Endothelial cell (in vitro differentiated cells): ENCODE data around the gene SEC14L3. TPM values are rescaled to one million over a fixed set of nuclear protein-coding genes. Genes with fewer than 3 reads are reported as not detected.

Source experiments
- DNase-seq: peaks from one replicate; pipeline ENCODE4 v3.0.0; 2021; ENCODE audit warnings: low spot score
- H3K27ac Mint-ChIP-seq: one replicate; pipeline ENCODE4 v1.8.0; 2021; ENCODE audit warnings: mixed read lengths, inconsistent platforms; ENCODE audit not compliant: unreplicated experiment
- H3K27me3 Mint-ChIP-seq: one replicate; pipeline ENCODE4 v1.8.0; 2021; ENCODE audit warnings: mild to moderate bottlenecking, moderate library complexity, mixed read lengths, inconsistent platforms; ENCODE audit not compliant: unreplicated experiment
- H3K36me3 Mint-ChIP-seq: one replicate; pipeline ENCODE4 v1.8.0; 2021; ENCODE audit warnings: mild to moderate bottlenecking, low read depth, mixed read lengths, inconsistent platforms; ENCODE audit not compliant: unreplicated experiment
- H3K4me1 Mint-ChIP-seq: one replicate; pipeline ENCODE4 v1.8.0; 2021; ENCODE audit warnings: mild to moderate bottlenecking, mixed read lengths, inconsistent platforms; ENCODE audit not compliant: unreplicated experiment
- H3K4me3 Mint-ChIP-seq: one replicate; pipeline ENCODE4 v1.8.0; 2021; ENCODE audit warnings: mild to moderate bottlenecking, mixed read lengths, inconsistent platforms; ENCODE audit not compliant: unreplicated experiment
- H3K9me3 Mint-ChIP-seq: one replicate; pipeline ENCODE4 v1.8.0; 2021; ENCODE audit warnings: mixed read lengths, inconsistent platforms; ENCODE audit not compliant: unreplicated experiment
- total RNA-seq: library from RNA; stranded (reverse); fragmentation: NEBNext Ultra II Directional; extraction: Animal tissue kit (Norgen Biotek cat#: 25700); gene quantifications from one replicate; pipeline ENCODE4 v1.2.1, GENCODE V29; 2021; ENCODE audit not compliant: unreplicated experiment
- TF ChIP-seq, protein P1 (sequence below): fragments of 200-600 bp; sonication (generic); IDR thresholded peaks from one replicate; pipeline ENCODE4 v1.5.0; 2021; ENCODE audit warnings: antibody characterized with exemption; ENCODE audit not compliant: unreplicated experiment

The SEC14L3 gene
- total RNA-seq, 1 donor from 2014 or later, result not detected

DNA sequence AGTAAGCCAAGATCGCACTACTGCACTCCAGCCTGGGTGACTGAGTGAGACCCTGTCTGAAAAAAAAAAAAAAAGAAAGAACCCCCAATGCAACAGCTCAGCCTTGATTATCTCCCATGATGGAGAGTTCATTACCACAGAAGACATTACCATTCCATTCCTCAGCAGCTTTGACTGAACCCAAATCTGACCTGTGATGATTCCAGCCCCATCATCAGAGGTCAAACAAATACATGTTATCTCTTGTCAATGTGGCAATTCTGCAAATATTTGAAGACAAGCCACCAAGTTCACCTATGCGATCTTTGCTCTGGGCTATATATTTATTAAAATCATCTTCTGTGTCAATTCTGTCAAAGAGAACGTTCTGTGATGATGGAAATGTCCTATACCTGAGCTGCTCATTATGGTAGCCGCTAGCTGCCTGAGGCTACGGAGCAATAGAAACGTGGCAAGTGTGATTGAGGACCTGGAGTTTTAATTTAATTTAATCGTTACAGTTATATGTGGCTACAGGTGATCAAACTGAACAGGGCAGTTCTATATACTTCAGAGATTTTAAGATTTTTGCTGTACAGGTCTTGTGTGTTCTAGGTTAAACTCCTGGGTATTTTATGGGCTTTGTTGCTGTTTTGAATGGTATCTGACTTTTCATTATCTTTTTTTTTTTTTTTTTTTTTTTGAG lies 25.8 kb upstream of the SEC14L3 start:
- no peak overlapping the region for H3K4me3 Mint-ChIP-seq
- H3K4me1 Mint-ChIP-seq, result no peaks in the 10 kb centered on the region
- no peaks in the 10 kb centered on the region for H3K9me3 Mint-ChIP-seq
- no peaks in the 10 kb centered on the region for H3K36me3 Mint-ChIP-seq
- peaks cover 1% of the 10 kb centered on the region for H3K27me3 Mint-ChIP-seq
- DNase-seq, result no peak
- no peak overlapping the region for H3K27ac Mint-ChIP-seq
- TF ChIP-seq, protein P1, sequence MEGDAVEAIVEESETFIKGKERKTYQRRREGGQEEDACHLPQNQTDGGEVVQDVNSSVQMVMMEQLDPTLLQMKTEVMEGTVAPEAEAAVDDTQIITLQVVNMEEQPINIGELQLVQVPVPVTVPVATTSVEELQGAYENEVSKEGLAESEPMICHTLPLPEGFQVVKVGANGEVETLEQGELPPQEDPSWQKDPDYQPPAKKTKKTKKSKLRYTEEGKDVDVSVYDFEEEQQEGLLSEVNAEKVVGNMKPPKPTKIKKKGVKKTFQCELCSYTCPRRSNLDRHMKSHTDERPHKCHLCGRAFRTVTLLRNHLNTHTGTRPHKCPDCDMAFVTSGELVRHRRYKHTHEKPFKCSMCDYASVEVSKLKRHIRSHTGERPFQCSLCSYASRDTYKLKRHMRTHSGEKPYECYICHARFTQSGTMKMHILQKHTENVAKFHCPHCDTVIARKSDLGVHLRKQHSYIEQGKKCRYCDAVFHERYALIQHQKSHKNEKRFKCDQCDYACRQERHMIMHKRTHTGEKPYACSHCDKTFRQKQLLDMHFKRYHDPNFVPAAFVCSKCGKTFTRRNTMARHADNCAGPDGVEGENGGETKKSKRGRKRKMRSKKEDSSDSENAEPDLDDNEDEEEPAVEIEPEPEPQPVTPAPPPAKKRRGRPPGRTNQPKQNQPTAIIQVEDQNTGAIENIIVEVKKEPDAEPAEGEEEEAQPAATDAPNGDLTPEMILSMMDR, result no peak

DNA sequence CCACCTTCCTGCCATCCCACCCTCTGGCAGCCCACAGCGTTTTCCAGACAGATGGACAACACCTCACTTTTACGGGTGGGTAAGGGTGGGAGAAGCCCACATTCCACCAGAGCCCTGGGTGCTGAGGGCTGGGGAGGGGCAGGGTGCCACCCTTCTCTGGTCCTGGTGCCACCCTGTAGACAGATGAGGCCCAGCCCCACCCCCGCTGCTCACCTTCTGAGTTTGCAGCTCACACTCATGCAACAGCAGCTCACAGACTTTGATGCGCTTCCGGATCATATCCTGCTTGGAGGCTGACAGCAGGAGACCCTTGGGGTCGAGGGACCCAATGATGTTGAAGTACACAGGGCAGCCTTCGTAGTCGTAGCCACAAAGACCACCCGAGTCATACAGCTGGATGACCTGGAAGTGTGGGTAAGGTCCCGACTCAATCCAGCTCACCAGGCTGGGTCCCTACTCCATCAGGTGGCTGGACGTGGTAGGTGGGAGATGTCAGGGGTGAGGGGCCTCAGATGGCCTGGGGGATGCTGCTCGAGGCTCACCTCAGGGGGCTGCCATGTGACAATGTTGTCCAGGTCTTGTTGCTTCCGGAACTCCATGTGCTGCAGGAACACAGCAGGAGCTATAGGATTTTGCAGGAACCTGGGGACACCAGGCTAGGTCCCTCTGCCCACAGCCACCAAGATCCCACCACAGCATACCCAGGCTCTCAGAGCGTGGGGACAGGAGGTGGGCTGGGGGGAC lies 23.4 kb upstream of the SEC14L3 start:
- Mint-ChIP-seq H3K27me3 (peaks cover 3% of the 10 kb centered on the region), H3K4me1 (no peaks in the 10 kb centered on the region), H3K4me3 (no peak overlapping the region), H3K27ac (no peak overlapping the region), H3K9me3 (no peaks in the 10 kb centered on the region), H3K36me3 (no peaks in the 10 kb centered on the region)
- TF ChIP-seq, protein P1, result no peak
- no peak for DNase-seq

DNA sequence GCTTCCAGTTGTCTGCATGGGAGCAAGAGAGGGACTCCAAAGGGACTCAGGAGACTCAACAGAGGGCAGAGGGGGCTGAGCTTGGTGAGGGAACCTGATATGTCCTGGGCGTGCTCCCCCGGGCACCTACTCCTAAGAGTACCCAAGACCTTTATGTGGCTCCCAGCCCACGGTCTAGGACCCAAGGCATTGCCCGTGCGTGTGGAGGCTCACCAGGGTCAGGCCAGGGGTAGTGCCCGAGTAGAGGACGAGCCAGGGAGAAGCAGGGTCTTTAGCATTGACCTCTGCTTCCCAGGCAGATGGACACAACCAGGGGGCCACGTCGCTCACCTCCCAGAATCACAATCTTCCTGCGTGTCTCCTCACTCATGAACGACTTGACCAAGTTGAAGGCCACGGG lies 20.3 kb upstream of the SEC14L3 start:
- no peak for DNase-seq
- peaks cover 3% of the 10 kb centered on the region for H3K27me3 Mint-ChIP-seq
- H3K4me3 Mint-ChIP-seq, result no peak overlapping the region
- no peak overlapping the region for H3K27ac Mint-ChIP-seq
- no peaks in the 10 kb centered on the region for H3K36me3 Mint-ChIP-seq
- no peaks in the 10 kb centered on the region for H3K4me1 Mint-ChIP-seq
- TF ChIP-seq, protein P1, result no peak
- no peaks in the 10 kb centered on the region for H3K9me3 Mint-ChIP-seq

DNA sequence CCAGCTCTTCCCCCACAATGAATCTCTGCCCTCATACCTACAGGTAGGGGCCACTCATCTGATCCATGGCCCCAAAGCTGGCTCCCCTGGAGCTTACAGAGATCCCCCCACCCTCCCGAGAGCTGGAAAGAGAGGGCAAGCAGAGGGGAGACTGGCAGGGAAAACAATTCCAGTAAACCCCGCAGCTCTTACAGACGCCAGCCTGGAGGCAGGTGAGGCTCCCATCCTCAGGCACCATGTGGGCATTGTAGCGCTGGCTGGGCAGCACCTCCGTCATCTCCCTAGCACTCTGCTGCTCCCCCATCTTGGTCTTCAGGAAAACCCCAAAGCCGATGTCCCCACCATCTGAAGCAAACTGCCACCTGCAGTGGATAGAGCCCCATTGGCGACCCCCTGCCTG lies 19.6 kb upstream of the SEC14L3 start:
- Mint-ChIP-seq H3K9me3 (no peaks in the 10 kb centered on the region), H3K27me3 (peaks cover 3% of the 10 kb centered on the region), H3K36me3 (no peaks in the 10 kb centered on the region), H3K27ac (no peak overlapping the region), H3K4me1 (no peaks in the 10 kb centered on the region), H3K4me3 (no peak overlapping the region)
- DNase-seq, result no peak
- TF ChIP-seq, protein P1, result no peak

DNA sequence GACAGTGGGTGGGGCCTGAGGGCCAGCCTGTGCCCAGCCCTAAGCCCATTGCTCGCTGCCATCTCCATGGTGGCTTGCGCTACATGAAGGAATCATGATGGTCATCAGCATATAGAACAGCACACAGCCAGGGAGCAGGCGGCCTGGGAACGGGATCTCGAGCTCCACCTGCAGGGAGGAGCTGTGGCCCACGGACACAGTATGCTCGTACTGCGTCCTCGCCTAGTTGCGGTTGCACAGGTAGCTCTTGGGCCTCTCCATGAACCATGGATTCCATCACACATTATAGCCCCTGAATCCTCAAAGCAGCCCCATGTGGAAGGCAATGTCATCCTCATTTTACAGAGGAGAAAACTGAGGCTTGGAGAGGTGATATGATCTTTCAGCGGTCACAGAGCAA lies 18.6 kb upstream of the SEC14L3 start:
- no peak overlapping the region for H3K4me3 Mint-ChIP-seq
- peaks cover 3% of the 10 kb centered on the region for H3K27me3 Mint-ChIP-seq

More for the DNA sequence above, 18.6 kb upstream of the SEC14L3 start:
- DNase-seq, result no peak
- TF ChIP-seq, protein P1, result no peak
- no peaks in the 10 kb centered on the region for H3K9me3 Mint-ChIP-seq
- no peak overlapping the region for H3K27ac Mint-ChIP-seq
- no peaks in the 10 kb centered on the region for H3K36me3 Mint-ChIP-seq
- no peaks in the 10 kb centered on the region for H3K4me1 Mint-ChIP-seq
